ENCODE measurements around the gene RNF25.

Gene RNF25

GRCh38 chr2:218623366-218623705 lies 48.5 kb downstream of the RNF25 start:
- no peak for DNase-seq (ENCODE audit: low read depth, low spot score)

- DNase-seq (ENCODE audit: low read depth, low spot score) = no peak
Observed at GRCh38 chr2:218622606-218623365, 49.0 kb downstream of the RNF25 start.

GRCh38 chr2:218621007-218621406 lies 50.8 kb downstream of the RNF25 start:
- DNase-seq (ENCODE audit: low read depth, low spot score) = no peak

GRCh38 chr2:218618102-218618860 lies 53.5 kb downstream of the RNF25 start:
- no peak for DNase-seq (ENCODE audit: low read depth, low spot score)

GRCh38 chr2:218615868-218616315 lies 55.9 kb downstream of the RNF25 start:
- no peak for DNase-seq (ENCODE audit: low read depth, low spot score)
